Activated CD4-positive, CD25-positive, alpha-beta regulatory T cell (primary cell): ENCODE measurements around the gene POLR3E.
"Not testable (repeated sequence)": the region's sequence is repeated elsewhere in the genome, so short reads cannot be mapped to it uniquely, and the experiment has no call there.

Experiments used
- DNase-seq, 4 experiments: peaks; one replicate each; lab custom pipeline; 2025; lab: John Stamatoyannopoulos, UW

POLR3E gene

DNA sequence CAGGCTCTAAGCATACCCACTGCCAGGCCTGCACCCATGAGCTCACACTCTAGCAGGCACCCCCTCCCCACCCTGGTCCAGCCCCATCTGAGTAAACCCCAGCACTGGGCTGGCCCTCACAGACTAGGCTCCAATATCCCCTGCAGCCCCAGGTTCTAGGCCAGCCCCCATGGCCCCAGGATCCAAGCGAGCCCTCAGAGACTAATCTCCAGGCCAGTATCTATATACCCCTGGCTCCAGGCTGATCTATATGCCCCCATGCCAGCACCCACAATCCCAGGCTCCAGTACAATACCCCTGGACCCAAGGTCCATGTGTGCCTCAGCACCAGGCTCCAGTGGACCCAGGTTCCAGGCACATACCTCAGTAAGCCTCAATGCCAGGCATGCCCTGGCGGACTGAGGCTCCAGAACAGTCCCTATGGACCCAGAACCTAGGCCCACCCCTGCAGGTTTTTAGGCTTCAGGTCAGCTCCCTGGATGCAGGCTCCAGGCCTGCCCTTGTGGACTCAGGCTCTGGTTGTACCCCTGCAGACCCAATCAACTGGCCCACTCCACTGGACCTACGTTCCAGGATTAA is 38.5 kb downstream of the POLR3E start:
- no peak for DNase-seq

DNA sequence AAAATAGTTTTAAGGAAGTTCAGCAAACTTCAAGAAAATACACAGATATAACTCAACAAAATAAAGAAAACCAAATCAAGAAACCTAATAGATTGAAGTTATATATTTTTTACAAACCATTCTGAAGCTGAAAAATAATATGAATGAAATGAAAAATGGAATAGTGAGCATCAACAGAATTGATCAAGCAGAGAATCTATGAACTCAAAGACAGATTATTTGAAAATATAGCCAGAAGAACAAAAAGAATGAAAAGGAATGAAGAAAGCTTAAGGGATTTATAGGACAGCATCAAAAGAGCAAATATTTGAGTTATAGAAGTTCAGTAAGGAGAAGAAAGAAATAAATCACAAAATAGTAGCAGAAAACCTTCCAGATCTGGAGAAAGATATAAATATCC is 39.4 kb downstream of the POLR3E start:
- DNase-seq = no peak

DNA sequence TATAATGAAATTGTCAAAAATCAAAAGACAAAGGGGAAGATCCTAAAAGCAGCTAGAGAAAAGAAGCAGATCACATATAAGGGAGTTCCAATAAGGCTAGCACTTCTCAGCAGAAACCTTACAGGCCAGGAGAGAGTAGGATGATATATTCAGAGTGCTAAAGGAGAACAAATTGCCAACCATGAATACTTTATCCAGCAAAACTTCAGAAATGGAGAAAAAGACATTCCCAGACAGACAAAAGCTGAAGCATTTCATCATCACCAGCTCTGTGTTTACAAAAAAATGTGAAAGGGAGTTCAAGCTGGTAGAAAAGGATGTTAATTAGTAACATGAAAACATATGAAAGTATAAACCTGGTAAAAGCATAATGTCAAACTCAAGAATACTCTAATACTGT is 39.8 kb downstream of the POLR3E start:
- no peak for DNase-seq

DNA sequence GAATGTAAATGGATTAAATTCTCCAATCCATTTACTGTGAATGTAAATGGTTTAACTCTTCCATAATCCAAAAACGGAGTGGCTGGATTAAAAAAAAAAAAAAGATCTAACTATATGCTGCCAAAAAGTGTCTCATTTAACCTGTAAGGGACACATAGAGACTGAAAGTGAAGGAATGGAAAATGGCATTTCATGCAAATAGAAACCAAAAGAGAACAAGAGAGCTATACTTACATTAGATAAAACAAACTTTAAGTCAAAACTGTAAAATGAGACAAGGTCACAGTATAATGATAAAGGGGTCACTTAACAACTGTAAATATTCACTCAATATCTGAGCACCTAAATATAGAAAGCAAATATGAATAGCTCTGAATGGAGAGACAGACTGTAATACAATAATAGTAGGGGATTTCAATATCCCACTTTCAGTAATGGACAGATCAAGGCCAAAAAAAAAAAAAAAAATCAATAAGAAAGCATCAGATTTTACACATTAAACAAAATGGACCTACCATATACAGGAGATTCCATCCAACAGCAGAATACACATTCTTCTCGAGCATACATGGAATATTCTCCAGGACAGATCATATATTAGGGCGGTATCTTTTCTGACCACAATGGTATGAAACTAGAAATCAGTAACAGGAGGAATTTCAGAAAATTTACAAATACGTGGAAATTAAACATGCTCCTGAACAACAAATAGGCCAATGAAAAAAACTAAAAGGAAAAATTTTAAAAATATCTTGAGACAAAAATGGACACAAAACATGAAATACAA is 40.8 kb downstream of the POLR3E start:
- DNase-seq = no peak

DNA sequence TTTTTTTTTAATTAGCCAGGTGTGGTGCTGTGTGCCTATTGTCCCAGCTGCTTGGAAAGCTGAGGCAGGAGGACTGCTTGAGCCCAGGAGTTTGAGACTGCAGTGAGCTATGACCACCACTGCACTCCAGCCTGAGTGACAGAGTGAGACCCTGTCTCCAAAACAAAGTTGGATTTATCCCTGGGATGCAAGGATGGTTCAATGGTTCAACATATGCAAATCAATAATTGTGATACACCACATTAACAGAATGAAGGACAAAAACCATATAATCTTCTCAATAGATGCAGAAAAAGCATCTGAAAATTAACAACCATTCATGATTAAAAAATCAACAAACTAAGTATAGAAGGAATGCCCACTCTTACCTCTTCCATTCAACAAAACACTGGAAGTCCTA is 43.7 kb downstream of the POLR3E start:
- no peak for DNase-seq

DNA sequence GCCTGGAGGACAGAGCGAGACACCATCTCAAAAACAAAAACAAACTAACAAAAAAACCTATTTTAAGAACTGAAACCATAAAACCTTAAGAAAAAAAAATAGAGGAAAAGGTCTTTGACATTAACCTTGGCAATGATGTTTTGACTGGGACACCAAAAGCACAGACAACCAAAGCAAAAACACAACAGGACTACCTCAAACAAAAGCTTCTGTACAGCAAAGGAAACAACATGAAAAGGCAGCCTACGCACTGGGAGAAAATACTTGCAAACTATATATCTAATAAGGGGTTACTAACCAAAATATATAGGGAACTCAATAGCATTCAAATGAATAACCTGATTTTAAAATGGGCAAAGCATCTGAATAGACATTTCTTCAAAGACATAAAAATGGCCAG is 44.9 kb downstream of the POLR3E start:
- DNase-seq = no peak

DNA sequence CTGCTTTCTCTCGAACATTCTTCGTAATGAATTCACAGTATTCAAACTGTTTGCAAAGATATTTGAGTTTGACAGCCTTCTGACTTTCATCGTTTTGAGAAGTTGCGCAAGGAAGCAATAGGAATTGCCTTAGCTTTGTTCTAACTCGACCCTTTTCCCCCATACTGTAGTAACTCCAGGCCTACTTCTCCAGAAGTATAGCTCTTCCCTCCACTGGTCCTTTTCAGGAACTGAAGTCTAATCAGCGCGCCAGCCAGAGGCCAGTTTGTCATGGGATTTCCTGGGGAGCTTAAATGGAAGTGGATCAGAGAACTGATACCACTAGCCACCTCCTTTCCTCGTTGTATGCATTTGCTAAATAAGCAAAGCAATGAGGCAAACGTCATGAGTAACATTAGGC is 49.3 kb downstream of the POLR3E start:
- no peak for DNase-seq

DNA sequence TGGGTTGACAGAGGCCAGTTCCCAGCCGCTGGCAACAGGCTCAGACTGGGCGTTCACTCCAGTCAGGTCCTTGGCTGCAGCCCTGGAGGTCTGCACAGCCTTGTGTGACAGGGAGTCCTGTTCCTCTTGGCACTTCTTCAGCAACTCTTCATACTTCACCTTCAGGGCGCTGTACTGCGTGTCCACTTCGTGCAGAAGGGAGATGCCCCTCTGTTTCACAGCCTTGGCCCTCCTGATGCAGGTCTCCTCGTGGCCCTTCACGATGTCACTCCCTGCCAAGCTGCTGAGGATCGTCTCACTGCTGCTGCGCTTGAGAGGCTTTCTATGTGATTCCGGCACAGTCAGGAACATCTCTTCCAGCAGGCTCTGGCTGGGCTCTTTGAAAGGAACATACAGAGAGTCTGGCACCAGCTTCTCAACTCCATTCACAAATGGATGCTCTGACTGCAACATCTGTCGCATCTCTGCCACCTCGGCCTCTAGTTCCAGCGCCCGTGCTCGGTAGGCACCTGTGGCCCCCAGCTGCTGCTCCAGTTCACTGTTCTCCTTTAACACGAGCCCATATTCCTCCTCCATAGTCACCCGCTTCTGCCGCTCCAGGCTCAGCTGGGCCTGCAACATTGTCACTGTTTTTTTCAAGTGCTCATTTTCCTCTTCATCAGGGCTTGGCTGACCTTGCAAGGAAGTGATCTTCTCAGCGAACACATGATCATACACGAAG is 50.1 kb downstream of the POLR3E start:
- no peak for DNase-seq

DNA sequence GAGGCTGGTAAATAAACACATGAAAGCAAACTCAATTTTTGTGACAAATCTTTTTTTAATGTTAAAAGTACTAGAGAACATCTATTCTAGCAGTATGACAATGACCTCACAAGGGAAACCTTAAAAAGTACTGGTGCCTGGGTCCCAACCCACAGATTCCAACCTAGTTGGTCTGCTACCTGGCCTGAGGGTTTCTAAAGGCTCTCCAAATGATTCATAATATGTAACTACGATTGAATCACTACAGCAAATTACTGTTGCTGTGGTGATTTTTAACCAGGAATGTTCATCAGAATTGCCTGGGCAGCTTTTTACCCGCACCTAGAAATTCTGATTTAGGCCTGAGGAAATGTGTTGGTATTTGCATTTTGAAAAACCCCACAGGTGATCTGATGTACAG is 51.1 kb downstream of the POLR3E start:
- no peak for DNase-seq

DNA sequence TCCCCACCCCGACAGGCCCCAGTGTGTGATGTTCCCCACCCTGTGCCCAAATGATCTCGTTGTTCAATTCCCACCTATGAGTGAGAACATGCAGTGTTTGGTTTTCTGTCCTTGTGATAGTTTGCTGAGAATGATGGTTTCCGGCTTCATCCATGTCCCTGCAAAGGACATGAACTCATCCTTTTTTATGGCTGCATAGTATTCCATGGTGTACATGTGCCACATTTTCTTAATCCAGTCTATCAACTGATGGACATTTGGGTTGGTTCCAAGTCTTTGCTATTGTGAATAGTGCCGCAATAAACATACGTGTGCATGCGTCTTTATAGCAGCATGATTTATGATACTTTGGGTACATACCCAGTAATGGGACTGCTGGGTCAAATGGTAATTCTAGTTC is 53.8 kb downstream of the POLR3E start:
- not testable (repeated sequence) for DNase-seq

DNA sequence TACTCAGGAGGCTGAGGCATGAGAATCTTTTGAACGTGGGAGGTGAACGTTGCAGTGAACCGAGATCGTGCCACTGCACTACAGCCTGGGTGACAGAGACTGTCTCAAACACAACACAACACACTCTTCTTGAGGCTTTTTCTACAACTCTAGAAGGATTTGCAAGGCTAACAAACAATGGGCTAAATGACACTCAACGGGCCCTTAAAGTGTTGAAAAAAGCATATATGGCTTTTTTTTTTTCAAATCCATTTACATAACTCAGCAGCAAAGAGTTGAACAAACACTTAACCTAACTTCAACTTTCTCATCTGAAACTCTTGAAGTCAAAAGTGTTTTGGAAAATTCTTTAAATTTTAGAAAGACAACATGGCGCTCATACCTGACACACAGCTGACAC is 54.9 kb downstream of the POLR3E start:
- DNase-seq = no peak

DNA sequence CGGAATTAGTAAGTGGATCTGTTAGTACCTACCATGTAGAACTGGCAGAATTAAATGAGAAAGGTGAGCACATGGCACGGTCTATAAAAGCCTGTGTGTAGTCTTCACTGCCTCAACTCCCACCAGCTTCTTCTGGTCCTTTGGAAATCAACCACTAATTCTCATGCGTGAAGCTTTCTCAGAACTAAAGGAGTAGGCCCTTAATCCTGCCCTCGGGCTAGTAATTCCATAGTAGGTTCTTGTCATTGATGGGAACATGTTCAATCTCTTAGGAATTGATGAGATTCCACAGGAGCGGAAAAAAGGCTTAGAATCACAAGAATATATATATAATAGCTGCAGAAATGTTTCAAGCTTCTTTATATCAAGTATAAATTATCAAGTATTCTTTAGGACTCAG is 55.5 kb downstream of the POLR3E start:
- no peak for DNase-seq

DNA sequence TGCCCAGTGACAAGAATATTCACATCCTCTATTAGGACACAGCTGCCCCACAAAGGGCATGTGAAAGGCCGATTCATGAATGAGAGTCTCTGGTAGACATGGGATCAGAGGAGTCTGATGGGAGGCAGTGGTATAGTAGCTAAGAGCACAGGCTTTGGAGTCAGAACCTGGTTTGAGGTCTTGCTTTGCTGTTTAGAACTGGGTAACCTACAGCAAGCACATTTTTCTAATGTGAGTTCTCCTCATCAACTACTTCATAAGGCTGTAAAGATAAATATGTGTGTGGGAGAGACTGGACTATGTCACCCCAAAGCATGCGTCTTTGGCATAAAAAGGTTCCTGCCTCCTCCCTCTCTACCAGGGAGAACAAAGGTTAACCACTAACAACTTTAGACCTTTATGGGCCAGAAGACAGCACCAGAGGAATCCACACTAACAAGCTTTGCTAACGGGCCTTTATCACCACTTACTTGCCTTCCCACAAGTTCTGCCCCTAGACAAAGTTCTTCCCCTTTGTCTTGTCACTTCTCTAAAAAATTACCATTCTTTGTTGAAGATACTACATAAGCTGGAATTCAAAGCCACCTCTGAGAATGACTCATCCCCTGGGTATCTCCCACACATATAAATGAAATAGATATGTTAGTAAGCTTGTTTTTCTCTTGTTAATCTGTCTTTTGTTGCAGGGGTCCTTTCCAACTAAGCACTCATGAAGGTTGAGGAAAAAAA is 56.1 kb downstream of the POLR3E start:
- DNase-seq = no peak

DNA sequence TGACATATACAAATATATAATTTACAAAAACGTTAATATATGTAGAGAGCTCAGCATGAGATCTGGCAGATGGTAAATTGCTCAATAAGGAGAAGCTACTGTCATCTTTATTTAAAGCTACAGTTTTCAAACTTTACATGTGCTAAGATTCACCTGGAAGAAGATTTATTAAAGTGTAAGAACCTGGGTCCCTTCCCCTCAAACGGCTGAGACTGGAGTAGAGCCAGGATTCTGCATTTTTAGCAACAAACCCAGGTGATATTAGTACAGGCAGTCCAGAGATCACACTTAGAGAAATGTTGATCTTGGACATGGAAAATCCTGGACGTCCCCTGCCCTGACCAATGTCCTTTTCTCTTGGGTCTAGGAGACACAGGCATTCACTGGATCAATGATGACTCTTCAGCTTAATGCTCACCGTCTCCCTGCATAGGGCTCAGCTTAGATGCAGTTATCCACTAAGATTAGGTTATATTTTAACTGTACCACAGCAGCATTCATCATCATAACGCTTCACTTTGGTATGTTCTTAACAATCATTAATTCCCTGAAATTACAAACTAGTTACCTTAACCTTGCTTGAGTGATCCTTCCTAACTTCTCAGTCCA is 56.8 kb downstream of the POLR3E start:
- no peak for DNase-seq

DNA sequence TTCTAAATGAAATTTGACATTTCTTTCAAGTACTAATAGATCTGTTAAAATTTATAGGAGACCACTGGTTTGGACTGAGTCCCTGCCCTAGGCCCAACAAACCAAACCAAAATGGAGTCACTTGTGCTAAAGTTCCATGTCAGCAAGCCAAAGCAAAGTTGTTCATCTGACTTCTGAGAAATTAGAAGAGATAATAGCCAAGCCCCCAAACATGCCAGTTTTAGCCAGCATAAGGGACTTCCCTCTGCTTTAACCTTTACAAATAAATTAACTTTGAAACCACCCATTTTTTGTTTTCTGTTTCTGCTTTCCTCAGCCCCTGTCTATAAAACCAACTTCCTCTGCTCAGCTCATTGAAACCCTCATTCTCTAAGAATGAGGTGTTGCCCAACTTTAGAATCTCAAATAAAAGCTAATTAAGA is 58.3 kb downstream of the POLR3E start:
- DNase-seq = no peak

DNA sequence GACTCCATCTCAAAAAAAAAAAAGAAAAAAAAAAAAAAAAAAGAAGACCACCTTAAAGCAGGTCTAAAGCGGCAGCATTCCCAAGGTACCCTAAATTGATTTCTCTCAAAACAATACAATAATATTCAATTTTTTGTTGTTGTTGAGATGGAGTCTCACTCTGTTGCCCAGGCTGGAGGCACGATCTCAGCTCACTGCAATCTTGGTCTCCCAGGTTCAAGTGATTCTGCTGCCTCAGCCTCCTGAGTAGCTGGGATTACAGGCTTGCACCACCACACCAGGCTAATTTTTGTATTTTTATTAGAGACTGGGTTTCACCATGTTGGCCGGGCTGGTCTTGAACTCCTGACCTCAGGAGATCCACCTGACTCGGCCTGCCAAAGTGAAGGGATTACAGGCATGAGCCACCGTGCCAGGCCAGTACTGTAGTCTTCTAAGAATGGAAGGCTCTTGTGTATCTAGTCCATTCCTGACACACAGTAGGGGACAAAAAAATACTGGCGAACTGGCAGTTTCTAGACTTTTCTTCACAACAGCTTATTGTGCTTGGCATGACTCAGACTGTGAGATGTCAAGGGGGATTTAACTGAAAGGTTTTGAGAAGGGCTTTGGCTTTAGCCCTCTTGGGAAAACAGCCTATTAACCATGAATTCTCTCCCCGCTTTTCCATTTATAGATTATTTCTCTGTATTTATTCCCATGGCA is 59.9 kb downstream of the POLR3E start:
- no peak for DNase-seq

DNA sequence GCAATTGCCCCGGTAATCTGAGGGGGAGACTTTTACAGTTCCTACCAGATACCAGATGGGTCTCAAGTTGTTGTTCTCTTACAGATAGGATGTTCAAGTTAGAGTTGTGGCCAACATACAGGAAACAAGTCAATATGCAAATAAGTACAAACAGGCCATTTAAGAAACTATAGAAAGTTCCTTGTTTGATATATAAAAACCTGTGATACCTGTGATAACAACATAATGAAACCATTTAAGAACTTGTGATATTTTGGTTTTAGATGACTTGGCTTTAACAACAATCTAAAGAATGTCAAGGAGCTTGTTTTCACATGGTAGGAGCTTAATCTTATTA is 60.4 kb downstream of the POLR3E start:
- no peak for DNase-seq

DNA sequence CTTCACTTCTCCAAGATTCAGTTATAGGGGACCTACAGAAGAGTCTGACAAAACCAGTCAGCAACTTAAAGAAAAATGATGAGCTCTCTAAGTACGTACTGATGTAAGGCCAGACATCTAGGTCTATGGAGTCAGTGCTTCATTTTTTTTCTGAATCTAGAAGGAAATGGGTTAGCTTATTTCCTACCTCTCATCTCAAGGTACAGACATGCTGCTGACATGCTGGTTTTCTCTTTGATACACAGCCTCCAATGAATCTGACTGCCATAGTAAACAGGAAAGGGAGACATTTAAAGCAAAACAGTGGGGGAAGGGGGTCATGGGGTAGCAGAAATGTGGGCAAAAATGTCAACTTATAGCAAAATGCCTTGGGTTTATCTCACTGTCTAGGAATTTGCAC is 60.8 kb downstream of the POLR3E start:
- DNase-seq = no peak

DNA sequence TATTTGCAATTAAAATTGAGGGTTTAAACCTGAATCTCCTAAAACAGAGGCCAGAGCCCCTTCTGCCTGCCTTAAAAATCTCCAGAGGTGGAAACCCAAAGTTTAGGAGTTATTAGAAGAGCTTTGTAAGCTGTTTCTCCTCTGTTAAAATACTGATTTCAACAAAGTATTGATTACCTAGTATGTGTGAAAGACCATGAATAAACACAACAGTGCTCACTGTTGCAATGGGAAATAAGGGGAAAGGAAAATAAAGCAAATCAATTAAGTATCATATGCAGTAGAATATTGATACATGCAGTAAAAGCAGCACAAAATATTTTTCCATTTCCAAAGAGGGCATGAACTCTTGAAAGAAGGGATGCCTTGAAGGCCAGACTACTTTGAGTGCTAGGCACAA is 62.5 kb downstream of the POLR3E start:
- no peak for DNase-seq

DNA sequence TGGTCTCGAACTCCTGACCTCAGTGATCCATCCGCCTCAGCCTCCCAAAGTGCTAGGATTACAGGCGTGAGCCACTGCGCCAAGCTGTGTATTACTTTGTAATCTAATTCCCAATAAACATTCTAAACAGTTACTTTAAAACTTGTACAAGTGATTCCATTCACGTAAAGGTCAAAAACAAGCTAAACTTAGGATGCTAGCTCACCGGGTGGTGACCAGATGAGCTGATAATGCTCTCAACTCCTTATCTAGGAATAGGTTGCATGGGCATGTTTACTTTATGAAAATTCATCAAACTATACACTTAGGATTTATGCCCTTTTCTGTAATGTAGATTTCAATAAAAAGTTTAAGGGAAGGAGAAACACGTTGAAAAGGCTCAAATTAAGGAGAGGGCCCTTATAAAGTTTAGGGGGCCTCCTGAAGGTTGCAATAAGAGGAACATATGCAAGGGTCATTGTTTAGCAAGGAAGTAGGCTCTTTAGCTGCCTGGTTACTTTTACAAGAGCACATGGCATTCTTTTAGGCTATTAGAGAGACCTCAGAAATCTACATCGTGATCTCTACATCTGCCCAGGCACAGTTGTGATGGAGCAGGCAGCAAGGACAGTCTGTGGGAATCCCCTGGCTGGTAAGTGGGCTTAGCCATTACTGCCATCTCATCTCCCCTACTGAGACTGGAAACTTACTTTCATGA is 63.9 kb downstream of the POLR3E start:
- no peak for DNase-seq

DNA sequence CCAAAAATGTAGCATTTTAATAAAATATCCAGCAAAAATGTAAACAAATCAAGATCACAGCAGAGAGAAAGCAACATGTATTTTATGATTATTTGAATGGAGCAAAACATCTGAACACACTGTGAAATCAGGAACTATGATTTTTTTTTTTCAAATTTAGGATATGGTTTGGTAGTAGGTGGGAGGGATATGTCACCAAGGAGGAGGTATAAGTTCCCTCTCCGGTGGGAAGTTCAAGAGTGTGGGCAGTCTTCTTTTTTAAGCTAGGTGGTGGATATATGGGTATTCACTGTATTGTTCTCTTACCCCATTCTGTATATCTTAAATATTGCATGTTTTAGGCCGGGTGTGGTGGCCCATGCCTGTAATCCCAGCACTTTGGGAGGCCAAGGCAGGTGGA is 67.0 kb downstream of the POLR3E start:
- DNase-seq = no peak
